Neural cell (in vitro differentiated cells): Measurements from ENCODE around the gene TM2D3. TPM values are rescaled to one million over a fixed set of nuclear protein-coding genes. Genes with fewer than 3 reads are reported as not detected.

Experiments
- H2AFZ ChIP-seq: fragments of 200-600, 300-800 bp; sonication (generic), shearing (Covaris generic); 2 replicates; pipeline ENCODE4 v1.6.0; 2014; ENCODE audit warnings: low read depth, mild to moderate bottlenecking, antibody characterized with exemption, low read length, moderate library complexity
- H3F3A ChIP-seq: fragments of 200-600 bp; shearing (Covaris generic); 2 replicates; pipeline ENCODE4 v1.6.1; 2016; ENCODE audit warnings: mild to moderate bottlenecking, moderate library complexity, mixed read lengths, antibody characterized with exemption, low read length; ENCODE audit not compliant: insufficient read depth, poor library complexity, severe bottlenecking
- H3K27ac ChIP-seq: fragments of 200-600, 300-800 bp; sonication (generic), shearing (Covaris generic); 2 replicates; pipeline ENCODE4 v1.5.1; 2014; ENCODE audit warnings: mild to moderate bottlenecking, low read length, moderate library complexity
- H3K27me3 ChIP-seq: fragments of 300-800, 200-600 bp; sonication (generic), shearing (Covaris generic); 2 replicates; pipeline ENCODE4 v1.6.0; 2014; ENCODE audit warnings: mild to moderate bottlenecking, low read depth, low read length, moderate library complexity; ENCODE audit not compliant: insufficient read depth
- H3K36me3 ChIP-seq: fragments of 300-800, 200-600 bp; sonication (generic), shearing (Covaris generic); 2 replicates; pipeline ENCODE4 v1.5.1; 2014; ENCODE audit warnings: mild to moderate bottlenecking, antibody characterized with exemption, low read length, moderate library complexity; ENCODE audit not compliant: insufficient read depth
- H3K4me2 ChIP-seq: fragments of 300-800, 200-600 bp; sonication (generic), shearing (Covaris generic); 2 replicates; pipeline ENCODE4 v1.6.0; 2014; ENCODE audit warnings: mild to moderate bottlenecking, low read length
- H3K4me3 ChIP-seq: fragments of 300-800, 200-600 bp; sonication (generic), shearing (Covaris generic); 2 replicates; pipeline ENCODE4 v1.5.1; 2014; ENCODE audit warnings: mild to moderate bottlenecking, low read length, moderate library complexity
- H3K79me2 ChIP-seq: fragments of 200-600 bp; shearing (Covaris generic); replicated peaks from 2 replicates; pipeline ENCODE4 v1.6.0; 2014; ENCODE audit warnings: mild to moderate bottlenecking, low read length, moderate library complexity; ENCODE audit not compliant: insufficient read depth
- H3K9ac ChIP-seq: fragments of 300-800, 200-600 bp; sonication (generic), shearing (Covaris generic); 2 replicates; pipeline ENCODE4 v1.6.1; 2016; ENCODE audit warnings: mild to moderate bottlenecking, low read length, mixed read lengths
- H3K9me2 ChIP-seq: fragments of 200-600 bp; shearing (Covaris generic); 2 replicates; pipeline ENCODE4 v1.6.1; 2016; ENCODE audit warnings: mild to moderate bottlenecking, low read length, mixed read lengths; ENCODE audit not compliant: insufficient read depth
- H3K9me3 ChIP-seq: fragments of 200-600, 300-800 bp; sonication (generic), shearing (Covaris generic); 2 replicates; pipeline ENCODE4 v1.6.1; 2016; ENCODE audit warnings: mild to moderate bottlenecking, mixed run types, low read length, moderate library complexity, mixed read lengths
- H4K20me1 ChIP-seq: fragments of 200-600 bp; shearing (Covaris generic); 2 replicates; pipeline ENCODE4 v1.6.1; 2016; ENCODE audit warnings: mild to moderate bottlenecking, mixed run types; ENCODE audit not compliant: insufficient read depth
- EP300 ChIP-seq: fragments of 450-650 bp; conservative IDR thresholded peaks from 2 replicates; pipeline ENCODE4 v1.6.1; 2014; ENCODE audit warnings: antibody characterized with exemption, mild to moderate bottlenecking, moderate library complexity; ENCODE audit not compliant: poor library complexity, severe bottlenecking
- EZH2 ChIP-seq: fragments of 200-600, 300-800 bp; shearing (Covaris generic), sonication (generic); IDR thresholded peaks from 2 replicates; pipeline ENCODE4 v1.6.1; 2014; ENCODE audit warnings: antibody characterized with exemption, low read length, borderline replicate concordance, mild to moderate bottlenecking; ENCODE audit not compliant: insufficient read depth, poor library complexity, severe bottlenecking
- MXI1 ChIP-seq: fragments of 450-650 bp; conservative IDR thresholded peaks from 2 replicates; pipeline ENCODE4 v1.6.1; 2014; ENCODE audit warnings: antibody characterized with exemption, mild to moderate bottlenecking; ENCODE audit not compliant: poor library complexity, severe bottlenecking
- POLR2AphosphoS5 ChIP-seq: IDR thresholded peaks from 2 replicates; pipeline ENCODE4 v1.6.1; 2012
- RAD21 ChIP-seq: fragments of 450-650 bp; conservative IDR thresholded peaks from 2 replicates; pipeline ENCODE4 v1.6.1; 2014; ENCODE audit warnings: antibody characterized with exemption, mild to moderate bottlenecking, moderate library complexity
- REST ChIP-seq: IDR thresholded peaks from 2 replicates; pipeline ENCODE4 v1.6.1; 2012; ENCODE audit warnings: borderline replicate concordance
- SMC3 ChIP-seq: fragments of 450-650 bp; conservative IDR thresholded peaks from 2 replicates; pipeline ENCODE4 v1.6.1; 2014; ENCODE audit warnings: antibody characterized with exemption, mild to moderate bottlenecking, moderate library complexity; ENCODE audit not compliant: poor library complexity
- TAF1 ChIP-seq: IDR thresholded peaks from 2 replicates; pipeline ENCODE4 v1.6.1; 2012; ENCODE audit warnings: low read depth
- polyA plus RNA-seq: library from polyadenylated mRNA; depleted of rRNA; stranded (reverse); fragments of >200 nt; gene quantifications from 2 replicates; pipeline ENCODE4 v1.2.3, GENCODE V29; 2014
- TF ChIP-seq, protein P1 (sequence below): fragments of 450-650 bp; IDR thresholded peaks from 2 replicates; pipeline ENCODE4 v1.5.1; 2014; ENCODE audit warnings: antibody characterized with exemption, mild to moderate bottlenecking, moderate library complexity; ENCODE audit not compliant: poor library complexity, severe bottlenecking

Gene TM2D3
- polyA plus RNA-seq, 1 donor from 2014 or later: 343 TPM

DNA sequence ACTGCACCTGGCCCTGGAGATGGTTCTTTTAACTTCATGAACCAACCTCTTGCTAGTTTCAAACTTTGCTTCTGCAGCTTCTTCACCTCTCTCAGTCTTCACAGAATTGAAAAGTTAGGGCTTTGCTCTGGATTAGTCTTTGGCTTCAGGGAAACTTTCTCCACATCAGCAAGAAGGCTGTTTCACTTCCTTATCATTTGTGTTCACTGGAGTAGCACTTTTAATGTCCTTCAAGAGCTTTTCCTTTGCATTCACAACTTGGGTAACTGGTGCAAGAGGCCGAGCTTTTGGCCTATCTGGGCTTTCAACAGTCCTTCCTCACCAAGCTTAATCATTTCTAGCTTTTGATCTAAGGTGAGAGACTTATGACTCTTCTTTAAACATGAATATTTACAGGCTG, 15.7 kb upstream of the TM2D3 start:
- Histone ChIP-seq H3K36me3 (peaks cover 12% of the 10 kb centered on the region), H2AFZ (no peak overlapping the region), H3F3A (no peaks in the 10 kb centered on the region), H3K9ac (no peak overlapping the region), H3K27me3 (no peaks in the 10 kb centered on the region), H3K9me3 (no peaks in the 10 kb centered on the region), H3K4me3 (no peak overlapping the region), H3K4me2 (no peak overlapping the region), H3K27ac (no peak overlapping the region), H3K79me2 (no peaks in the 10 kb centered on the region), H4K20me1 (no peaks in the 10 kb centered on the region), H3K9me2 (no peaks in the 10 kb centered on the region)
- TF ChIP-seq, protein P1, sequence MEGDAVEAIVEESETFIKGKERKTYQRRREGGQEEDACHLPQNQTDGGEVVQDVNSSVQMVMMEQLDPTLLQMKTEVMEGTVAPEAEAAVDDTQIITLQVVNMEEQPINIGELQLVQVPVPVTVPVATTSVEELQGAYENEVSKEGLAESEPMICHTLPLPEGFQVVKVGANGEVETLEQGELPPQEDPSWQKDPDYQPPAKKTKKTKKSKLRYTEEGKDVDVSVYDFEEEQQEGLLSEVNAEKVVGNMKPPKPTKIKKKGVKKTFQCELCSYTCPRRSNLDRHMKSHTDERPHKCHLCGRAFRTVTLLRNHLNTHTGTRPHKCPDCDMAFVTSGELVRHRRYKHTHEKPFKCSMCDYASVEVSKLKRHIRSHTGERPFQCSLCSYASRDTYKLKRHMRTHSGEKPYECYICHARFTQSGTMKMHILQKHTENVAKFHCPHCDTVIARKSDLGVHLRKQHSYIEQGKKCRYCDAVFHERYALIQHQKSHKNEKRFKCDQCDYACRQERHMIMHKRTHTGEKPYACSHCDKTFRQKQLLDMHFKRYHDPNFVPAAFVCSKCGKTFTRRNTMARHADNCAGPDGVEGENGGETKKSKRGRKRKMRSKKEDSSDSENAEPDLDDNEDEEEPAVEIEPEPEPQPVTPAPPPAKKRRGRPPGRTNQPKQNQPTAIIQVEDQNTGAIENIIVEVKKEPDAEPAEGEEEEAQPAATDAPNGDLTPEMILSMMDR: no peak
- TF ChIP-seq MXI1 (no peak), REST (no peak), SMC3 (no peak), RAD21 (no peak), EP300 (no peak), POLR2AphosphoS5 (no peak), EZH2 (no peak), TAF1 (no peak)

DNA sequence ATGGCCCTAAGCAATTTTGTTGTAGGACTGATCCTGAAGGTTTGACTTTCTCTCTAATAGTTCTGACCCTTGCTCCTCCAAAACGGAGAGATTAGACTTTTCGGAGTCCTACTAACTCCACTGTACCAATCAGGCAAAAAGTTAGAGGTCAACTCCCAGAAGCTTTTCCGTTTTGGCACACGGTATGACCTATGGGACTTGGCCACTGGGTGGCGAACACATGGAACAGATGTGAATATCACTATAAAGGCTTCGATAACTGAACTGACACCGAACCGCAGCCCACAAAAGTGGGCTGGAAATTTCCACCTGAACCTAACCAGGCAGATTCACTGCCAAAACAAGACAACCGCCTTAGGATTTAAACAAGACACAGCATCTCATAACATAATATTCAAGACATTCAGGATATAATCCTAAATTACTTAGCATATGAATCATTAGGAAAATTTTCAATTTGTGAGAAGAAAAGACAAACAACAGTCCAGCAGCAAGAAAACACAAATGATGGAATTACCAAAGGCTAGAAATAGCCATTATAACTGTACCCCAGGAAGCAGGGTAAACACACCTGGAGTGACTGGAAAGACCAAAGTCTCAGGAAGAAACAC, 12.2 kb upstream of the TM2D3 start:
- Histone ChIP-seq H3K9ac (no peak overlapping the region), H3K9me3 (no peaks in the 10 kb centered on the region), H3K4me3 (no peak overlapping the region), H3F3A (no peaks in the 10 kb centered on the region), H3K27ac (no peak overlapping the region), H3K9me2 (no peaks in the 10 kb centered on the region), H3K27me3 (no peaks in the 10 kb centered on the region), H3K79me2 (no peaks in the 10 kb centered on the region), H3K36me3 (peaks cover 8% of the 10 kb centered on the region), H3K4me2 (no peak overlapping the region), H4K20me1 (no peaks in the 10 kb centered on the region), H2AFZ (no peak overlapping the region)
- no peak for TF ChIP-seq TAF1
- TF ChIP-seq REST: no peak
- TF ChIP-seq, protein P1: no peak
- no peak for TF ChIP-seq SMC3
- TF ChIP-seq POLR2AphosphoS5: no peak
- TF ChIP-seq RAD21: no peak
- no peak for TF ChIP-seq MXI1
- no peak for TF ChIP-seq EP300
- TF ChIP-seq EZH2: no peak
